ENCODE data around the gene NTRK1.

The NTRK1 gene

GRCh38 chr1:156904187-156904959 lies 43.7 kb downstream of the NTRK1 start:
- TF ChIP-seq PPARA (CRISPR knock-in tag; IDR thresholded peaks at IDR 0.05; ENCODE audit: borderline replicate concordance) (no peak), ZFP3 (CRISPR knock-in tag; IDR thresholded peaks at IDR 0.05) (no peak), CSRNP3 (CRISPR knock-in tag; IDR thresholded peaks at IDR 0.05) (no peak), ZNF8 (CRISPR knock-in tag; IDR thresholded peaks at IDR 0.05) (no peak), POU6F1 (CRISPR knock-in tag; IDR thresholded peaks at IDR 0.05; ENCODE audit: borderline replicate concordance, low read depth) (no peak), BACH2 (CRISPR knock-in tag; IDR thresholded peaks at IDR 0.05; ENCODE audit: borderline replicate concordance) (no peak), ESRRG (CRISPR knock-in tag; IDR thresholded peaks at IDR 0.05) (no peak), ZNF70 (CRISPR knock-in tag; IDR thresholded peaks at IDR 0.05) (no peak), PATZ1 (CRISPR knock-in tag; IDR thresholded peaks at IDR 0.05; ENCODE audit: borderline replicate concordance) (no peak), TSHZ2 (CRISPR knock-in tag; IDR thresholded peaks at IDR 0.05) (no peak), RARB (CRISPR knock-in tag; IDR thresholded peaks at IDR 0.05) (no peak), TCF4 (CRISPR knock-in tag; IDR thresholded peaks at IDR 0.05; ENCODE audit: borderline replicate concordance) (no peak), TOX (CRISPR knock-in tag; IDR thresholded peaks at IDR 0.05; ENCODE audit: borderline replicate concordance) (no peak), SNAI2 (CRISPR knock-in tag; IDR thresholded peaks at IDR 0.05) (no peak), GLIS3 (CRISPR knock-in tag; IDR thresholded peaks at IDR 0.05) (no peak)
- no peak for ATAC-seq

GRCh38 chr1:156905176-156905575 lies 44.5 kb downstream of the NTRK1 start:
- TF ChIP-seq ZC3H10 (CRISPR knock-in tag; IDR thresholded peaks at IDR 0.05) (no peak), ZFP3 (CRISPR knock-in tag; IDR thresholded peaks at IDR 0.05) (no peak), ARNTL (CRISPR knock-in tag; IDR thresholded peaks at IDR 0.05; ENCODE audit: borderline replicate concordance, low read depth) (no peak), PATZ1 (CRISPR knock-in tag; IDR thresholded peaks at IDR 0.05; ENCODE audit: borderline replicate concordance) (no peak), TCF4 (CRISPR knock-in tag; IDR thresholded peaks at IDR 0.05; ENCODE audit: borderline replicate concordance) (no peak), POU6F1 (CRISPR knock-in tag; IDR thresholded peaks at IDR 0.05; ENCODE audit: borderline replicate concordance, low read depth) (no peak), ZNF70 (CRISPR knock-in tag; IDR thresholded peaks at IDR 0.05) (no peak), CREB5 (CRISPR knock-in tag; IDR thresholded peaks at IDR 0.05; ENCODE audit: low read depth) (no peak), SNAI2 (CRISPR knock-in tag; IDR thresholded peaks at IDR 0.05) (no peak), OSR1 (CRISPR knock-in tag; IDR thresholded peaks at IDR 0.05) (no peak), TOX (CRISPR knock-in tag; IDR thresholded peaks at IDR 0.05; ENCODE audit: borderline replicate concordance) (no peak), ESRRG (CRISPR knock-in tag; IDR thresholded peaks at IDR 0.05) (no peak), CSRNP3 (CRISPR knock-in tag; IDR thresholded peaks at IDR 0.05) (no peak), ZFP30 (CRISPR knock-in tag; IDR thresholded peaks at IDR 0.05) (no peak)
- no peak for ATAC-seq

All from SK-N-SH treated with all-trans-retinoic acid at 6 μM for 48 hours (cell line).